ENCODE data around the gene ALDH1L1. TPM values are rescaled to one million over a fixed set of nuclear protein-coding genes. Genes with fewer than 3 reads are reported as not detected.
"Not testable (repeated sequence)": the region's sequence is repeated elsewhere in the genome, so short reads cannot be mapped to it uniquely, and the experiment has no call there.

The ALDH1L1 gene
- total and polyA plus RNA-seq, 2 experiments from 2014 or later = 1.0 to 1.3 TPM

- TF ChIP-seq ZNF331 (CRISPR knock-in tag; IDR thresholded peaks at IDR 0.05; ENCODE audit: low read depth) (no peak), REST (IDR thresholded peaks at IDR 0.05; ENCODE audit: unreplicated experiment) (no peak), CREB1 (CRISPR knock-in tag; IDR thresholded peaks at IDR 0.05; ENCODE audit: low read depth) (no peak), NANOG (IDR thresholded peaks at IDR 0.05; ENCODE audit: borderline replicate concordance) (no peak), POLR2AphosphoS5 (IDR thresholded peaks at IDR 0.05; ENCODE audit: low read depth) (no peak), CTCF (conservative IDR thresholded peaks at IDR 0.05; ENCODE audit: low read depth in 2 of 2) (no peak), EZH2 (IDR thresholded peaks at IDR 0.05; ENCODE audit: low read depth, unreplicated experiment) (no peak), ZNF114 (CRISPR knock-in tag; IDR thresholded peaks at IDR 0.05) (no peak)
These were observed 112.4 kb downstream of the ALDH1L1 start (continued) for GRCh38 chr3:126067959-126068358.

GRCh38 chr3:126066676-126067075, 113.7 kb downstream of the ALDH1L1 start:
- not testable (repeated sequence) for H3K36me3 Mint-ChIP-seq (ENCODE audit: low read depth); DNase-seq (ENCODE audit: low spot score); H3K4me3 ChIP-seq; H3K9me3 Mint-ChIP-seq; H3K27ac ChIP-seq (ENCODE audit: low read depth); H3K36me3 ChIP-seq (ENCODE audit: insufficient read depth); H3K27ac Mint-ChIP-seq; H3K27me3 ChIP-seq (ENCODE audit: insufficient read depth); H2AFZ ChIP-seq; H3K27me3 Mint-ChIP-seq (ENCODE audit: insufficient read depth, low read depth, poor library complexity); H3K9me2 ChIP-seq (ENCODE audit: insufficient read depth); H3K4me1 ChIP-seq (ENCODE audit: insufficient read depth); ATAC-seq; H3K4me1 Mint-ChIP-seq; H3F3A ChIP-seq (replicated peaks; ENCODE audit: low read depth); H3K4me2 ChIP-seq; H4K20me1 ChIP-seq (replicated peaks; ENCODE audit: insufficient read depth); H3K4me3 Mint-ChIP-seq; H3K79me2 ChIP-seq (replicated peaks; ENCODE audit: insufficient read depth)

DNA sequence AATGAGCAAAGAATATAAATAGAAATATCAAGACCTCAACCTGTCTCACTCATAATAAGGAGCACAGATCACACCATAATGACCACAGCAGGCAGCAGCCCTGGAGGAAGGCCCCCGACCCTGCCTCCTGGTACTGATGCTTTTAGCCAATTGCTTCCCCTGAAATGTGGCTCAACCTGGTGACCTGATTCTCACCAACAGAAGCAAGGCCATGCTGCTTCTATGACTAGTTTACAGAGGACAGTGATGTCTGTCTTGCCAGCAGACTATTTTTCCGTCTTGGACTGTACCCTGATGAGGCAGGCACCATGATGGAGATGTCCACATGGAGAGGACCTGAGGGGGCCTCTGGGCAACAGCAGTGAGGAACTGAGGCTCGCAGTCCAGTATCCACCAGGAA, 114.5 kb downstream of the ALDH1L1 start:
- H3K36me3 Mint-ChIP-seq (ENCODE audit: low read depth) = peaks cover 5% of the 10 kb centered on the region; the same call in 2 of the 3 replicates
- H3K4me1 Mint-ChIP-seq = peaks cover 4% of the 10 kb centered on the region; the same call in 2 of the 3 replicates
- Histone ChIP-seq H3K27ac (ENCODE audit: low read depth) (no peak overlapping the region), H4K20me1 (replicated peaks; ENCODE audit: insufficient read depth) (no peaks in the 10 kb centered on the region), H3K36me3 (ENCODE audit: insufficient read depth) (no peaks in the 10 kb centered on the region), H3F3A (replicated peaks; ENCODE audit: low read depth) (no peaks in the 10 kb centered on the region), H3K4me3 (no peak overlapping the region), H3K4me1 (ENCODE audit: insufficient read depth) (no peaks in the 10 kb centered on the region), H2AFZ (no peak overlapping the region), H3K27me3 (ENCODE audit: insufficient read depth) (no peaks in the 10 kb centered on the region), H3K4me2 (no peak overlapping the region), H3K9me2 (ENCODE audit: insufficient read depth) (no peaks in the 10 kb centered on the region), H3K79me2 (replicated peaks; ENCODE audit: insufficient read depth) (no peaks in the 10 kb centered on the region)
- no peak overlapping the region for H3K27ac Mint-ChIP-seq
- DNase-seq (ENCODE audit: low spot score) = no peak
- no peak for ATAC-seq
- no peaks in the 10 kb centered on the region for H3K9me3 Mint-ChIP-seq
- H3K4me3 Mint-ChIP-seq = no peak overlapping the region
- TF ChIP-seq ZNF331 (CRISPR knock-in tag; IDR thresholded peaks at IDR 0.05; ENCODE audit: low read depth) (no peak), NANOG (IDR thresholded peaks at IDR 0.05; ENCODE audit: borderline replicate concordance) (no peak), STAT1 (IDR thresholded peaks at IDR 0.05; ENCODE audit: unreplicated experiment) (no peak), JUNB (IDR thresholded peaks at IDR 0.05; ENCODE audit: unreplicated experiment) (no peak), CTCF (conservative IDR thresholded peaks at IDR 0.05; ENCODE audit: low read depth in 2 of 2) (no peak), EZH2 (IDR thresholded peaks at IDR 0.05; ENCODE audit: low read depth, unreplicated experiment) (no peak)
- peaks cover 3% of the 10 kb centered on the region for H3K27me3 Mint-ChIP-seq (ENCODE audit: insufficient read depth, low read depth, poor library complexity)
